Transverse colon (tissue), 4 donors: ENCODE data around the gene CLIC2. TPM values are rescaled to one million over a fixed set of nuclear protein-coding genes. Genes with fewer than 3 reads are reported as not detected.

ENCODE experiments used
- DNase-seq: peaks from one replicate; pipeline ENCODE4 v3.0.0-alpha.2; 2019
- H3K27ac ChIP-seq, 4 donors: fragments of 200-600 bp; sonication (generic); 2 replicates each; pipeline ENCODE4 v1.5.1; 2016 to 2018; ENCODE audit warnings: inconsistent platforms in 4 of 4
- H3K27me3 ChIP-seq: fragments of 200-600 bp; sonication (generic); 2 replicates; pipeline ENCODE4 v1.5.1; 2017; ENCODE audit warnings: inconsistent platforms
- H3K36me3 ChIP-seq, 4 donors: fragments of 200-600 bp; sonication (generic); 2 replicates each; pipeline ENCODE4 v1.5.1; 2017 to 2019; ENCODE audit warnings: inconsistent platforms in 4 of 4
- H3K4me1 ChIP-seq, 4 donors: fragments of 200-600 bp; sonication (generic); 2 replicates each; pipeline ENCODE4 v1.5.1; 2017 to 2020; ENCODE audit warnings: inconsistent platforms in 4 of 4
- H3K4me3 ChIP-seq, 4 donors: fragments of 200-600 bp; sonication (generic); 1 replicate in 1 of 4; 2 replicates in 3 of 4; pipeline versions ENCODE4 v1.5.1 to v1.6.1; 2017 to 2019; ENCODE audit warnings: inconsistent platforms in 4 of 4
- H3K9me3 ChIP-seq, 2 donors: fragments of 200-600 bp; sonication (generic); 2 replicates each; pipeline ENCODE4 v1.5.1; 2017 to 2019; ENCODE audit warnings: inconsistent platforms in 2 of 2
- CTCF ChIP-seq, 5 experiments: fragments of 200-600 bp in 3 of 5; fragments of 450-650 bp in 2 of 5; sonication (generic) in 3 of 5; IDR thresholded peaks; 1 replicate in 2 of 5; 2 replicates in 3 of 5; pipeline ENCODE4 v1.5.1; 2016 to 2017; ENCODE audit warnings: antibody characterized with exemption in 5 of 5, inconsistent platforms in 3 of 5, mild to moderate bottlenecking in 2 of 5, moderate library complexity in 1 of 5
- EP300 ChIP-seq: sonication (generic); formaldehyde crosslinking; IDR thresholded peaks from one replicate; pipeline ENCODE4 v1.6.1; 2017; ENCODE audit warnings: antibody characterized with exemption, low read depth
- POLR2A ChIP-seq: fragments of 450-650 bp; IDR thresholded peaks from one replicate; pipeline ENCODE4 v1.6.1; 2016; ENCODE audit warnings: antibody characterized with exemption, mild to moderate bottlenecking, moderate library complexity
- POLR2AphosphoS5 ChIP-seq, 3 donors: sonication (generic); formaldehyde crosslinking; IDR thresholded peaks; one replicate each; pipeline ENCODE4 v1.6.1; 2016; ENCODE audit warnings: antibody characterized with exemption in 3 of 3
- WGBS, 2 donors: methylation state at CpG; one replicate each; pipeline ENCODE4 v1.1.5; 2018; ENCODE audit warnings: low coverage in 1 of 2; 5-methylcytosine and 5-hydroxymethylcytosine counted together
- in situ Hi-C, 4 donors: fragments of 200-750 bp; cut with MboI; loops; one replicate each; pipeline versions ENCODE4 v1.15.0 to v1.15.1; 2017; ENCODE audit warnings: low sequenced_read_pairs in 3 of 4, low pct_ligation_motif_present in 1 of 4, low pct_unique_long_range_greater_than_20kb in 1 of 4
- intact Hi-C: fragments of 100-400 bp; cut with DNase I; formaldehyde crosslinking; loops from one replicate; pipeline ENCODE4 v1.15.1; 2023; ENCODE audit warnings: low total_unique reads
- total RNA-seq, 4 donors: library from RNA; depleted of rRNA; stranded (reverse); fragments of >200 nt; gene quantifications; one replicate each; pipeline ENCODE4 v1.1.0, GENCODE V29; 2016

CLIC2 gene
- total RNA-seq, 4 donors from 2014 or later: 0.20 to 7.8 (median 2.1) TPM

- no peaks in the 10 kb centered on the region for H3K27me3 ChIP-seq
- no peaks in the 10 kb centered on the region for H3K4me1 ChIP-seq
- H3K27ac ChIP-seq: no peak overlapping the region
- 73% methylated on average over 5 of the region's 5 CpGs; no CpG with 5 or more reads in 1 of the 2 donors for whole genome bisulfite sequencing, 2 donors
- intact Hi-C loops: no loop called here
- no peak for DNase-seq
- no peak for TF ChIP-seq EP300
- TF ChIP-seq CTCF (IDR thresholded peaks at IDR 0.05): no peak
- TF ChIP-seq POLR2AphosphoS5 (IDR thresholded peaks at IDR 0.05): no peak
- TF ChIP-seq POLR2A: no peak
- no peaks in the 10 kb centered on the region for H3K9me3 ChIP-seq
- no peak overlapping the region for H3K4me3 ChIP-seq
- in situ Hi-C loops: no loop called here
- no peaks in the 10 kb centered on the region for H3K36me3 ChIP-seq
Observed at GRCh38 chrX:155314260-155314659, 20.2 kb downstream of the CLIC2 start.

GRCh38 chrX:155313766-155314165 lies 20.6 kb downstream of the CLIC2 start:
- WGBS, 2 donors: 69% methylated on average over 4 of the region's 4 CpGs; no CpG with 5 or more reads in 1 of the 2 donors
- Histone ChIP-seq H3K9me3 (no peaks in the 10 kb centered on the region), H3K27ac (no peak overlapping the region), H3K4me3 (no peak overlapping the region), H3K4me1 (no peaks in the 10 kb centered on the region), H3K36me3 (no peaks in the 10 kb centered on the region), H3K27me3 (no peaks in the 10 kb centered on the region)
- DNase-seq: no peak
- intact Hi-C loops (no loop called here), in situ Hi-C loops (no loop called here)
- TF ChIP-seq POLR2A: no peak
- no peak for TF ChIP-seq EP300
- TF ChIP-seq CTCF (IDR thresholded peaks at IDR 0.05): no peak
- TF ChIP-seq POLR2AphosphoS5 (IDR thresholded peaks at IDR 0.05): no peak

- Histone ChIP-seq H3K4me3 (no peak overlapping the region), H3K36me3 (no peaks in the 10 kb centered on the region), H3K27me3 (no peaks in the 10 kb centered on the region), H3K4me1 (no peaks in the 10 kb centered on the region), H3K27ac (no peak overlapping the region), H3K9me3 (no peaks in the 10 kb centered on the region)
- in situ Hi-C loops: no loop called here
- TF ChIP-seq POLR2AphosphoS5 (IDR thresholded peaks at IDR 0.05) (no peak), POLR2A (no peak), CTCF (IDR thresholded peaks at IDR 0.05) (no peak), EP300 (no peak)
- intact Hi-C loops: no loop called here
- no peak for DNase-seq
Observed at GRCh38 chrX:155293771-155294170, 40.6 kb downstream of the CLIC2 start.

GRCh38 chrX:155279873-155280272 lies 54.5 kb downstream of the CLIC2 start:
- Histone ChIP-seq H3K9me3 (no peaks in the 10 kb centered on the region), H3K4me3 (no peak overlapping the region), H3K36me3 (no peaks in the 10 kb centered on the region), H3K27ac (no peak overlapping the region), H3K27me3 (no peaks in the 10 kb centered on the region), H3K4me1 (no peaks in the 10 kb centered on the region)
- TF ChIP-seq POLR2AphosphoS5 (IDR thresholded peaks at IDR 0.05) (no peak), EP300 (no peak), CTCF (IDR thresholded peaks at IDR 0.05) (no peak), POLR2A (no peak)
- intact Hi-C loops (no loop called here), in situ Hi-C loops (no loop called here)
- DNase-seq: no peak
- 86 to 100% methylated on average over 1 of the region's 1 CpG for WGBS, 2 donors
